ENCODE data around the gene RAP1GAP.

RAP1GAP gene

GRCh38 chr1:21669258-21670058, at the start of gene RAP1GAP:
TSS of gene RAP1GAP (minus strand) at chr1:21669357. CDS start at chr1:21620032, 49,325 bp downstream.
- peak; percentile 78 for DNase-seq

GRCh38 chr1:21716169-21716568, 47.0 kb upstream of the RAP1GAP start:
- no peak for DNase-seq

- DNase-seq, result no peak
These were observed 38.7 kb upstream of the RAP1GAP start for GRCh38 chr1:21707891-21708290.

- no peak for DNase-seq
These were observed 38.1 kb upstream of the RAP1GAP start for GRCh38 chr1:21707086-21707840.

- DNase-seq, result no peak
These were observed 37.1 kb upstream of the RAP1GAP start for GRCh38 chr1:21706151-21706835.

GRCh38 chr1:21705303-21705980, 36.3 kb upstream of the RAP1GAP start:
- DNase-seq, result no peak

GRCh38 chr1:21704145-21704544, 35.0 kb upstream of the RAP1GAP start:
- no peak for DNase-seq

GRCh38 chr1:21703318-21703963, 34.3 kb upstream of the RAP1GAP start:
- DNase-seq, result no peak

GRCh38 chr1:21702780-21703179, 33.6 kb upstream of the RAP1GAP start:
- DNase-seq, result no peak

GRCh38 chr1:21701401-21701800, 32.2 kb upstream of the RAP1GAP start:
- no peak for DNase-seq

GRCh38 chr1:21700094-21700493, 30.9 kb upstream of the RAP1GAP start:
- no peak for DNase-seq

GRCh38 chr1:21696931-21697330, 27.8 kb upstream of the RAP1GAP start:
- DNase-seq, result no peak

- DNase-seq, result no peak
These were observed 24.6 kb upstream of the RAP1GAP start for GRCh38 chr1:21693732-21694131.

GRCh38 chr1:21691739-21692138, 22.6 kb upstream of the RAP1GAP start:
- no peak for DNase-seq

GRCh38 chr1:21689661-21690372, 20.7 kb upstream of the RAP1GAP start:
- DNase-seq, result no peak

GRCh38 chr1:21687081-21687529, 17.9 kb upstream of the RAP1GAP start:
- no peak for DNase-seq

GRCh38 chr1:21685946-21686678, 17.0 kb upstream of the RAP1GAP start:
- no peak for DNase-seq

- no peak for DNase-seq
These were observed 12.3 kb upstream of the RAP1GAP start for GRCh38 chr1:21681426-21681825.

GRCh38 chr1:21680918-21681317, 11.8 kb upstream of the RAP1GAP start:
- DNase-seq, result no peak

- no peak for DNase-seq
These were observed 11.2 kb upstream of the RAP1GAP start for GRCh38 chr1:21680381-21680780.

- DNase-seq, result no peak
These were observed 8.0 kb upstream of the RAP1GAP start for GRCh38 chr1:21677168-21677567.

All from activated effector memory CD4-positive, alpha-beta T cell treated with anti-CD3 and anti-CD28 coated beads, Interleukin-2, amount 50 U/mL, for 16 hours (primary cell).